Glutamatergic neuron (in vitro differentiated cells): ENCODE measurements around the gene RHOF. TPM values are rescaled to one million over a fixed set of nuclear protein-coding genes. Genes with fewer than 3 reads are reported as not detected.

Source experiments
- DNase-seq: peaks from one replicate; pipeline ENCODE4 v3.0.0; 2022
- H3K27ac Mint-ChIP-seq: one replicate; pipeline ENCODE4 v1.8.0; 2020; ENCODE audit warnings: mild to moderate bottlenecking, mixed read lengths, inconsistent platforms; ENCODE audit not compliant: unreplicated experiment
- H3K27me3 Mint-ChIP-seq: one replicate; pipeline ENCODE4 v1.8.0; 2020; ENCODE audit warnings: mild to moderate bottlenecking, moderate library complexity, mixed read lengths, inconsistent platforms; ENCODE audit not compliant: unreplicated experiment
- H3K36me3 Mint-ChIP-seq: one replicate; pipeline ENCODE4 v1.8.0; 2020; ENCODE audit warnings: mild to moderate bottlenecking, mixed read lengths, inconsistent platforms; ENCODE audit not compliant: unreplicated experiment
- H3K4me1 Mint-ChIP-seq: one replicate; pipeline ENCODE4 v1.8.0; 2020; ENCODE audit warnings: mild to moderate bottlenecking, low read depth, mixed read lengths, inconsistent platforms; ENCODE audit not compliant: unreplicated experiment
- H3K4me3 Mint-ChIP-seq: one replicate; pipeline ENCODE4 v1.8.0; 2020; ENCODE audit warnings: mild to moderate bottlenecking, mixed read lengths, inconsistent platforms; ENCODE audit not compliant: unreplicated experiment
- H3K9me3 Mint-ChIP-seq: one replicate; pipeline ENCODE4 v1.8.0; 2020; ENCODE audit warnings: mild to moderate bottlenecking, moderate library complexity, mixed read lengths, inconsistent platforms; ENCODE audit not compliant: unreplicated experiment
- total RNA-seq: library from RNA; stranded (reverse); fragmentation: NEBNext Ultra II Directional; extraction: Animal tissue kit (Norgen Biotek cat#: 25700); gene quantifications from one replicate; pipeline ENCODE4 v1.2.1, GENCODE V29; 2021; ENCODE audit not compliant: unreplicated experiment
- TF ChIP-seq, protein P1 (sequence below): fragments of 200-600 bp; sonication (generic); IDR thresholded peaks from one replicate; pipeline ENCODE4 v1.5.0; 2021; ENCODE audit not compliant: partially characterized antibody, unreplicated experiment

The RHOF gene
- total RNA-seq, 1 donor from 2014 or later, result 31.1 TPM

DNA sequence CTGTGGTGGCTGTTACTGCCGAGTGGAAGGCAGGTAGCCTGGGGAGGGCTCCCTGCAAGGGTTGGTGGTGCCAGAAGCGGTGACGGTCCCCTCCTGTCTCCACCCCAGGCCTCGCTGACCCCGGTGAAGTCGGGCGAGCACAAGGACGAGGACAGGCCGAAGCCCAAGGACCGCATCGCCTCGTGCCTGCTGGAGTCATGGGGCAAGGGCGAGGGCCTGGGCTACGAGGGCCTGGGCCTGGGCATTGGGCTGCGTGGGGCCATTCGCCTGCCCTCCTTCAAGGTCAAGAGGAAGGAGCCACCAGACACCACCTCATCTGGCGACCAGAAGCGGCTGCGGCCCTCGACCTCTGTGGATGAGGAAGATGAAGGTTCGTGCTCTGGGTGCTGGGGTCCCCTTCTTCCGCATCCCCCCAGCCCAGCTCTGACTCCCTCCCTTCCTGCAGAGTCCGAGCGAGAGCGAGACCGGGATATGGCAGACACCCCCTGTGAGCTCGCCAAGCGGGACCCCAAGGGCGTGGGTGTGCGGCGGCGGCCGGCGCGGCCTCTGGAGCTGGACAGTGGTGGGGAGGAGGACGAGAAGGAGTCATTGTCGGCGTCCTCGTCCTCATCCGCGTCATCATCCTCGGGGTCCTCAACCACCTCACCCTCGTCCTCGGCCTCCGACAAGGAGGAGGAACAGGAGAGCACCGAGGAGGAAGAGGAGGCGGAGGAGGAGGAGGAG lies 23.6 kb upstream of the RHOF start:
- peaks cover 8% of the 10 kb centered on the region for H3K9me3 Mint-ChIP-seq
- no peak overlapping the region for H3K27ac Mint-ChIP-seq
- peaks cover 1% of the 10 kb centered on the region for H3K4me1 Mint-ChIP-seq
- H3K36me3 Mint-ChIP-seq, result no peaks in the 10 kb centered on the region
- DNase-seq, result no peak
- TF ChIP-seq, protein P1, sequence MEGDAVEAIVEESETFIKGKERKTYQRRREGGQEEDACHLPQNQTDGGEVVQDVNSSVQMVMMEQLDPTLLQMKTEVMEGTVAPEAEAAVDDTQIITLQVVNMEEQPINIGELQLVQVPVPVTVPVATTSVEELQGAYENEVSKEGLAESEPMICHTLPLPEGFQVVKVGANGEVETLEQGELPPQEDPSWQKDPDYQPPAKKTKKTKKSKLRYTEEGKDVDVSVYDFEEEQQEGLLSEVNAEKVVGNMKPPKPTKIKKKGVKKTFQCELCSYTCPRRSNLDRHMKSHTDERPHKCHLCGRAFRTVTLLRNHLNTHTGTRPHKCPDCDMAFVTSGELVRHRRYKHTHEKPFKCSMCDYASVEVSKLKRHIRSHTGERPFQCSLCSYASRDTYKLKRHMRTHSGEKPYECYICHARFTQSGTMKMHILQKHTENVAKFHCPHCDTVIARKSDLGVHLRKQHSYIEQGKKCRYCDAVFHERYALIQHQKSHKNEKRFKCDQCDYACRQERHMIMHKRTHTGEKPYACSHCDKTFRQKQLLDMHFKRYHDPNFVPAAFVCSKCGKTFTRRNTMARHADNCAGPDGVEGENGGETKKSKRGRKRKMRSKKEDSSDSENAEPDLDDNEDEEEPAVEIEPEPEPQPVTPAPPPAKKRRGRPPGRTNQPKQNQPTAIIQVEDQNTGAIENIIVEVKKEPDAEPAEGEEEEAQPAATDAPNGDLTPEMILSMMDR, result no peak
- no peak overlapping the region for H3K4me3 Mint-ChIP-seq
- peaks cover 9% of the 10 kb centered on the region for H3K27me3 Mint-ChIP-seq

DNA sequence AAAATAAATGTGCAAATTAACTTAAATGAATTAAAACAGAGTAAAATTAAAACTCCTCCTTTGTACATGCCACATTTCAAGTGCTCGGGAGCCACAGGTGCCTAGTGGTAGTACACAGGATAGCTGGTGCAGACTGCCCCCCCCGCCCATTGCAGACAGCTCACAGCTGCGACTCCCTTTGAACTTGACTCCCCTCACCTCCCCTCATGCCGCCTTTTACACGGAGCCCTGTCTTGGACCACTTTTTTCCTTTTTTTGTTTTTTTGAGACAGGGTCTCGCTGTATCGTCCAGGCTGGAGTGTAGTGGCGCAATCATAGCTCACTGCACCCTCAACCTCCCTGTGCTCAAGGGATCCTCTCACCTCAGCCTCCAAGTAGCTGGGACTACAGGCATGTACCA lies 21.8 kb upstream of the RHOF start:
- H3K27me3 Mint-ChIP-seq, result peaks cover 13% of the 10 kb centered on the region
- H3K27ac Mint-ChIP-seq, result no peak overlapping the region
- no peak for DNase-seq
- TF ChIP-seq, protein P1, result no peak
- peaks cover 12% of the 10 kb centered on the region for H3K9me3 Mint-ChIP-seq
- no peaks in the 10 kb centered on the region for H3K36me3 Mint-ChIP-seq
- H3K4me3 Mint-ChIP-seq, result no peak overlapping the region
- peaks cover 6% of the 10 kb centered on the region for H3K4me1 Mint-ChIP-seq

DNA sequence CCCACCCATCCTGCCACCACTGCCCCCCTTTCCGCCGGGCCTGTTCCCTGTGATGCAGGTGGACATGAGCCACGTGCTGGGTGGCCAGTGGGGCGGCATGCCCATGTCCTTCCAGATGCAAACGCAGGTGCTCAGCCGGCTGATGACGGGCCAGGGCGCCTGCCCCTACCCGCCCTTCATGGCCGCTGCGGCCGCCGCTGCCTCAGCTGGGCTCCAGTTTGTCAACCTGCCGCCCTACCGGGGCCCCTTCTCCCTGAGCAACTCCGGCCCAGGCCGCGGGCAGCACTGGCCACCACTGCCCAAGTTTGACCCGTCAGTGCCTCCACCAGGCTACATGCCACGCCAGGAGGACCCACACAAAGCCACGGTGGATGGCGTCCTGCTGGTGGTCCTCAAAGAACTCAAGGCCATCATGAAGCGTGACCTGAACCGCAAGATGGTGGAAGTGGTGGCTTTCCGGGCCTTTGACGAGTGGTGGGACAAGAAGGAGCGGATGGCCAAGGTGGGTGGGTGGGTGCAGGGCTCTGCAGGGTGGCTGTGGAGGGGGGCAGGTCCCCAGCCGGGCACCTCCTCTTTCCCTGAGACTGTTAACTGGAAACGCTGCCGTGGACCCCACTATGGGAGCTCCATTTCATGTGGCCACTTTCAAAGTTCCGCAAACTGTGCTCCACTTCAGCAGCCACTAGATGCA lies 21.1 kb upstream of the RHOF start:
- TF ChIP-seq, protein P1, result no peak
- H3K36me3 Mint-ChIP-seq, result peaks cover under 1% of the 10 kb centered on the region
- DNase-seq, result no peak
- H3K4me3 Mint-ChIP-seq, result no peak overlapping the region
- H3K27me3 Mint-ChIP-seq, result peaks cover 13% of the 10 kb centered on the region
- H3K9me3 Mint-ChIP-seq, result peaks cover 12% of the 10 kb centered on the region
- peaks cover 6% of the 10 kb centered on the region for H3K4me1 Mint-ChIP-seq
- no peak overlapping the region for H3K27ac Mint-ChIP-seq

DNA sequence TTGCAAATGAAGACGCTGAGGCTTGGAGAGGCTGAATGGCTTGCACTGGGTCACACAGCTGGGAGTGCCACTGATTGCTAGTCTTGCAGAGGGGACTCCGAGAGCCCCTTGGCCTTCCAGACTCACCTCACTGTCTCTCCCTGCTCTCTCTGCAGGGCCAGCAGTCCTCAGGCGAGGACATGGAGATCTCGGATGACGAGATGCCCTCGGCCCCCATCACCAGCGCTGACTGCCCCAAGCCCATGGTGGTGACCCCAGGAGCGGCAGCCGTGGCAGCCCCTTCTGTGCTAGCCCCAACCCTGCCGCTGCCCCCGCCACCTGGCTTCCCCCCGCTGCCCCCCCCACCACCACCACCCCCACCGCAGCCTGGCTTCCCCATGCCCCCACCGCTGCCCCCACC lies 20.5 kb upstream of the RHOF start:
- H3K9me3 Mint-ChIP-seq, result peaks cover 12% of the 10 kb centered on the region
- H3K4me1 Mint-ChIP-seq, result peaks cover 6% of the 10 kb centered on the region
- H3K27ac Mint-ChIP-seq, result no peak overlapping the region
- TF ChIP-seq, protein P1, result no peak
- H3K27me3 Mint-ChIP-seq, result peaks cover 13% of the 10 kb centered on the region
- H3K36me3 Mint-ChIP-seq, result peaks cover 5% of the 10 kb centered on the region
- no peak for DNase-seq
- peak overlapping the region; percentile 82 for H3K4me3 Mint-ChIP-seq
